HepG2 (cell line): Measurements from ENCODE around the gene AJM1. TPM values are rescaled to one million over a fixed set of nuclear protein-coding genes. Genes with fewer than 3 reads are reported as not detected.
A peak's percentile ranks its signal among the peaks of the same experiment; 100 is the strongest.

Experiments
- AGO1 ChIP-seq: fragments of 200-400 bp; formaldehyde crosslinking; IDR thresholded peaks from 2 replicates; pipeline ENCODE4 v1.6.1; 2017; ENCODE audit warnings: mild to moderate bottlenecking, low read depth, low read length, moderate library complexity; ENCODE audit not compliant: poor library complexity, severe bottlenecking
- CBFB ChIP-seq: sonication (generic); formaldehyde crosslinking; IDR thresholded peaks from 2 replicates; pipeline ENCODE4 v1.4.0; 2020; ENCODE audit warnings: missing genetic modification reagents
- CCDC6 ChIP-seq: sonication (generic); formaldehyde crosslinking; IDR thresholded peaks from 2 replicates; pipeline ENCODE4 v1.8.1; 2022; ENCODE audit warnings: mild to moderate bottlenecking, missing genetic modification reagents, moderate library complexity
- FIP1L1 ChIP-seq: fragments of 200-400 bp; formaldehyde crosslinking; IDR thresholded peaks from 2 replicates; pipeline ENCODE4 v1.6.1; 2018; ENCODE audit warnings: low read depth, mild to moderate bottlenecking, low read length, moderate library complexity, borderline replicate concordance; ENCODE audit not compliant: insufficient read depth
- JUND ChIP-seq: sonication (generic); formaldehyde crosslinking; IDR thresholded peaks from 2 replicates; pipeline ENCODE4 v1.8.0; 2022; ENCODE audit warnings: mild to moderate bottlenecking, missing genetic modification reagents
- KLF6 ChIP-seq: IDR thresholded peaks from 2 replicates; pipeline ENCODE4 v1.8.0; 2016; ENCODE audit warnings: missing biosample characterization, missing genetic modification reagents
- MTA3 ChIP-seq: sonication (generic); formaldehyde crosslinking; IDR thresholded peaks from 2 replicates; pipeline ENCODE4 v1.4.0; 2020; ENCODE audit warnings: missing genetic modification reagents
- NR1H2 ChIP-seq: sonication (generic); formaldehyde crosslinking; IDR thresholded peaks from 2 replicates; pipeline ENCODE4 v1.8.1; 2022; ENCODE audit warnings: low read depth, missing genetic modification reagents, borderline replicate concordance
- PAF1 ChIP-seq: IDR thresholded peaks from 2 replicates; pipeline ENCODE4 v1.6.1; 2016; ENCODE audit warnings: missing genetic modification reagents, missing compliant biosample characterization
- REL ChIP-seq: sonication (generic); formaldehyde crosslinking; conservative IDR thresholded peaks from 2 replicates; pipeline ENCODE4 v1.8.0; 2022; ENCODE audit warnings: mild to moderate bottlenecking, missing genetic modification reagents, moderate library complexity
- TCF12 ChIP-seq, 2 experiments: fragments of 450-650 bp in 1 of 2; sonication (generic) in 1 of 2; formaldehyde crosslinking in 1 of 2; IDR thresholded peaks; 2 replicates each; pipeline versions ENCODE4 v1.6.1 to v1.8.0; 2017 to 2022; ENCODE audit warnings: antibody characterized with exemption in 1 of 2, mild to moderate bottlenecking in 1 of 2, missing genetic modification reagents in 1 of 2, moderate library complexity in 1 of 2
- ZBTB37 ChIP-seq: sonication (generic); formaldehyde crosslinking; IDR thresholded peaks from 2 replicates; pipeline ENCODE4 v1.4.0; 2020; ENCODE audit warnings: mild to moderate bottlenecking, missing genetic modification reagents
- ZFP82 ChIP-seq: sonication (generic); formaldehyde crosslinking; IDR thresholded peaks from 2 replicates; pipeline ENCODE4 v1.5.1; 2020; ENCODE audit warnings: mild to moderate bottlenecking, missing genetic modification reagents, borderline replicate concordance
- ZNF20 ChIP-seq: sonication (generic); formaldehyde crosslinking; IDR thresholded peaks from 2 replicates; pipeline ENCODE4 v1.4.0; 2020; ENCODE audit warnings: mild to moderate bottlenecking, moderate library complexity, missing genetic modification reagents
- ZNF296 ChIP-seq: sonication (generic); formaldehyde crosslinking; conservative IDR thresholded peaks from 2 replicates; pipeline ENCODE4 v1.5.0; 2020; ENCODE audit warnings: mild to moderate bottlenecking, missing genetic modification reagents
- ZNF501 ChIP-seq: sonication (generic); formaldehyde crosslinking; IDR thresholded peaks from 2 replicates; pipeline ENCODE4 v1.5.1; 2020; ENCODE audit warnings: mild to moderate bottlenecking, moderate library complexity, missing genetic modification reagents
- ZNF512B ChIP-seq: sonication (generic); formaldehyde crosslinking; IDR thresholded peaks from 2 replicates; pipeline ENCODE4 v1.5.1; 2020; ENCODE audit warnings: missing genetic modification reagents, mild to moderate bottlenecking, borderline replicate concordance
- ZNF614 ChIP-seq: IDR thresholded peaks from 2 replicates; pipeline ENCODE4 v1.6.1; 2018; ENCODE audit warnings: missing biosample characterization, missing genetic modification reagents, inconsistent platforms, borderline replicate concordance
- ZNF772 ChIP-seq: sonication (generic); formaldehyde crosslinking; IDR thresholded peaks from 2 replicates; pipeline ENCODE4 v1.5.0; 2020; ENCODE audit warnings: mild to moderate bottlenecking, missing genetic modification reagents
- ZNF790 ChIP-seq: sonication (generic); formaldehyde crosslinking; IDR thresholded peaks from 2 replicates; pipeline ENCODE4 v1.8.0; 2022; ENCODE audit warnings: missing genetic modification reagents, mild to moderate bottlenecking, borderline replicate concordance
- ZNF891 ChIP-seq: sonication (generic); formaldehyde crosslinking; IDR thresholded peaks from 2 replicates; pipeline ENCODE4 v1.5.0; 2020; ENCODE audit warnings: mild to moderate bottlenecking, missing genetic modification reagents
- polyA plus RNA-seq, 8 experiments: library from polyadenylated mRNA; depleted of rRNA in 3 of 8; stranded (reverse) in 7 of 8; unstranded in 1 of 8; fragments of >200 nt; fragmentation: Illumina TruSeq in 4 of 8; extraction: Trizol in 4 of 8; gene quantifications; 2 replicates each; pipeline versions ENCODE4 v1.2.1 to v1.2.3, GENCODE V29; 2011 to 2016; ENCODE audit warnings: low read depth in 4 of 8, missing spikeins in 1 of 8, mixed read lengths in 1 of 8; ENCODE audit not compliant: insufficient read depth in 1 of 8
- total RNA-seq, 5 experiments: library from RNA; depleted of rRNA; stranded (reverse); fragments of >200 nt; fragmentation: Illumina TruSeq; extraction: Trizol; gene quantifications; 2 replicates each; pipeline ENCODE4 v1.2.3, GENCODE V29; 2016; ENCODE audit warnings: low read depth in 1 of 5
- TF ChIP-seq, protein P1 (sequence below): IDR thresholded peaks from 2 replicates; pipeline ENCODE4 v1.6.1; 2016; ENCODE audit warnings: missing compliant biosample characterization, missing genetic modification reagents, borderline replicate concordance
- TF ChIP-seq, protein P2 (sequence below): IDR thresholded peaks from 2 replicates; pipeline ENCODE4 v1.6.1; 2016; ENCODE audit warnings: control low read depth

Gene AJM1
- total and polyA plus RNA-seq, 2 of the 13 experiments (the other 11 are each of a cell fraction or from before 2014, with no cell fraction given) = 1.1 to 1.2 TPM

GRCh38 chr9:136848393-136849037, 6.2 kb downstream of the AJM1 start (continued):
- peak; percentile 38; the same call in 1 of the 2 replicates for TF ChIP-seq CCDC6 (CRISPR knock-in tag)
- no peak for TF ChIP-seq ZFP82 (CRISPR knock-in tag)
- 0 out of 2 replicates have a peak, but pooled peaks have one; percentile 37 for TF ChIP-seq ZBTB37 (CRISPR knock-in tag)
- peak; percentile 10; the same call in 1 of the 2 replicates for TF ChIP-seq ZNF790 (CRISPR knock-in tag)
- TF ChIP-seq ZNF614 (CRISPR knock-in tag) = no peak
- TF ChIP-seq CBFB = no peak
- no peak for TF ChIP-seq PAF1 (CRISPR knock-in tag)
- TF ChIP-seq NR1H2 (CRISPR knock-in tag) = no peak
- TF ChIP-seq ZNF891 (CRISPR knock-in tag) = 0 out of 2 replicates have a peak, but pooled peaks have one; percentile 8
- no peak for TF ChIP-seq ZNF296 (CRISPR knock-in tag)
- no peak for TF ChIP-seq MTA3 (CRISPR knock-in tag)
- no peak for TF ChIP-seq FIP1L1
- no peak for TF ChIP-seq ZNF20 (CRISPR knock-in tag)
- TF ChIP-seq JUND (CRISPR knock-in tag) = no peak
- TF ChIP-seq, protein P1, sequence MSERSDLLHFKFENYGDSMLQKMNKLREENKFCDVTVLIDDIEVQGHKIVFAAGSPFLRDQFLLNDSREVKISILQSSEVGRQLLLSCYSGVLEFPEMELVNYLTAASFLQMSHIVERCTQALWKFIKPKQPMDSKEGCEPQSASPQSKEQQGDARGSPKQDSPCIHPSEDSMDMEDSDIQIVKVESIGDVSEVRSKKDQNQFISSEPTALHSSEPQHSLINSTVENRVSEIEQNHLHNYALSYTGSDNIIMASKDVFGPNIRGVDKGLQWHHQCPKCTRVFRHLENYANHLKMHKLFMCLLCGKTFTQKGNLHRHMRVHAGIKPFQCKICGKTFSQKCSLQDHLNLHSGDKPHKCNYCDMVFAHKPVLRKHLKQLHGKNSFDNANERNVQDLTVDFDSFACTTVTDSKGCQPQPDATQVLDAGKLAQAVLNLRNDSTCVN (CRISPR knock-in tag) = no peak
- no peak; the same call in 1 of the 2 replicates for TF ChIP-seq REL (CRISPR knock-in tag)
- TF ChIP-seq TCF12 (IDR thresholded peaks at IDR 0.05) = no peak
- peak; percentile 57; the same call in 1 of the 2 replicates for TF ChIP-seq TCF12 (CRISPR knock-in tag; IDR thresholded peaks at IDR 0.05)
- 0 out of 2 replicates have a peak, but pooled peaks have one; percentile 68 for TF ChIP-seq KLF6 (CRISPR knock-in tag)
- no peak for TF ChIP-seq ZNF501
- TF ChIP-seq AGO1 = no peak
- TF ChIP-seq, protein P2, sequence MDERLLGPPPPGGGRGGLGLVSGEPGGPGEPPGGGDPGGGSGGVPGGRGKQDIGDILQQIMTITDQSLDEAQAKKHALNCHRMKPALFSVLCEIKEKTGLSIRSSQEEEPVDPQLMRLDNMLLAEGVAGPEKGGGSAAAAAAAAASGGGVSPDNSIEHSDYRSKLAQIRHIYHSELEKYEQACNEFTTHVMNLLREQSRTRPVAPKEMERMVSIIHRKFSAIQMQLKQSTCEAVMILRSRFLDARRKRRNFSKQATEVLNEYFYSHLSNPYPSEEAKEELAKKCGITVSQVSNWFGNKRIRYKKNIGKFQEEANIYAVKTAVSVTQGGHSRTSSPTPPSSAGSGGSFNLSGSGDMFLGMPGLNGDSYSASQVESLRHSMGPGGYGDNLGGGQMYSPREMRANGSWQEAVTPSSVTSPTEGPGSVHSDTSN (CRISPR knock-in tag) = no peak
- TF ChIP-seq ZNF772 (CRISPR knock-in tag) = no peak
- no peak for TF ChIP-seq ZNF512B (CRISPR knock-in tag)
